HG03565 (cell line): ENCODE measurements around the gene SLC25A20.

ENCODE experiments used
- ATAC-seq: cut with Tn5 transposase; IDR thresholded peaks from one replicate; pipeline ENCODE4 v1.9.1; 2021; ENCODE audit warnings: mild to moderate bottlenecking, moderate library complexity; ENCODE audit not compliant: unreplicated experiment

The SLC25A20 gene

DNA sequence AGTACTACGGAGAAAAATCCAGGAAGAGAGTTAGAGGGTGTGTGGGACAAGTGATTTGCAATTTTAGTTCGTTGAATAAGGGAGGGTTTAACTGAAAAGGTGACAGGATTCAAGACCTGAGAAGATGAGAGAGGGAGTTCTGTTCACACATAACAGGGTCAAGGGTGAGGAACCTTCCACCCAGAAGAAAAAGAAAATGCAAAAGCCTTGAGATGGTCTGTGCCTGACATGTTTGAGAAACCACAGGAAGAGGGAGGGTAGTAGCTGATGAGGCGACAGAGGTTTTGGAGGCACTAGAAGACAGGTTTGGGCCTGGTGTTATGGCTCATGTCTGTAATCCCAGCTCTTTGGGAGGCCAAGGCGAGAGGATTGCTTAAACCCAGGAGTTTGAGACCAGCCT is 591 bp upstream of the SLC25A20 start:
- no peak for ATAC-seq

GRCh38 chr3:48897460-48898376 is 964 bp downstream of the SLC25A20 start:
- no peak for ATAC-seq

DNA sequence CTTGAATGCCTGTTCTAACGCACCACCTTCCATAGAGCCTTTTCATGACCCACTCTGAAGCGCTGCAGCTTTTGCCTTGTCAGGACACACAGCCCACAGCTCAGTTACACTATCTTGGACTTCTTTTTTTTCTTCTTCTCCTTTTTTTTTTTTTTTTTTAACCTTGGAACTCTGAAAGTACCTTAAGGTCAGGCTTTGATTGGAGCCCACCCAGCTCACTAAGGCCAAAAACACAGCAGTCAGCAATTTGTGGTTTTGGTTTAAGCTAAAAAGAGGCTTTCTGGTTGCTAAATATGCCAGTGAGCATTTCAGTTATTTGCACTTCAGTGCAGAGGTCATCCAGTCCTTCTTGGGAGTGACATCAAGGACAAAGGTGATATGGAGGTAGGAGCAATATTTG is 1.7 kb downstream of the SLC25A20 start:
- no peak for ATAC-seq

DNA sequence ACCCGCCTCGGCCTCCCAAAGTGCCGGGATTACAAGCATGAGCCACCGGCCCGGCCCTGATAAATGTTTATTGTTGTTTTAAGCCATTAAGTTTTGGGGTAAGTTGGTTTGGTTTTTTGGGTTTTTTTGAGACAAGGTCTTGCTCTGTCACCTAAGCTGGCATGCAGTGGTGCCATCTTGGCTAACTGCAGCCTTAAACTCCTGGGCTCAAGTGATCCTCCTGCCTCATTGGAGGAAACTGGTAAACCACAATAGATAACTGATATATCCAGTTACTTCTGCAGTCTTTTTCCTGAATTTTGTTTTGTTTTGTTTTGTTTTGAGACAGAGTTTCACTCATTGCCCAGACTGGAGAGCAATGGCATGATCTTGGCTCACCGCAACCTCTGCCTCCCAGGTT is 4.2 kb downstream of the SLC25A20 start:
- no peak for ATAC-seq

DNA sequence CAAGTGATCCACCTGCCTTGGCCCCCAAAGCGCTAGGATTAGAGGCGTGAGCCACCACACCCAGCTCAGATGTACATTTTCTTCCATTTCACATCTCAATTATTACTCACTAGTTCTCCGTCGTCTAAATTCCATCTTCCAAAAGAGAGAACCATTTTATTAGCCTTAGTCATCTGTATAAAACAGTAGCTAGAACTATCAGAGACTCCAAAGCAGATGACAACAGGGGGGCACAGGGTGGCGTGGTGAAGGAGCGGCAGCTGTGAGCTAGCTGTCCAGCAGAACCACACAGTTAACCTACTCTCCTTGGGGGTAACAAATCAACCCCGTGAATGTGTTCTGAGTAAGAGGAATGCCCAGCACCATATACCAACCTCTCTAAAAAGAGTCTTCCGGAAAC is 7.1 kb downstream of the SLC25A20 start:
- ATAC-seq = no peak

DNA sequence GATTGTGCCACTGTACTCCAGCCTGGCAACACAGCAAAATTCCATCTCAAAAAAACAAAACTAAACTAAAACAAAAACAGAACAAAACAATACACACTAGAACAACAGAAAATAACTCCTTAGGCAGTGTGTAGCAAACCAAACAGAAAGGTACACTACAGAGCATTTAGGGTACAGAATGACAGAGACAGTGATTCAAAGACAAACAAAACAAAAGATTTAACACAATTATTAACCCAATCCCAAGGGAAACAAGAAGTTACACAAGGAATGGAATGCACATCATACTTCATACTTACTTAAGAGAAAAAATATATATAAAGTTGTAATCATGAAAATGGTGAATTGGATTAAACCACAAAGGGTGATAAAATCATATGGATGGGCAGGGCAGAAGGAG is 12.9 kb downstream of the SLC25A20 start:
- no peak for ATAC-seq

GRCh38 chr3:48881652-48882114 is 17.0 kb downstream of the SLC25A20 start:
- ATAC-seq = no peak

GRCh38 chr3:48881006-48881405 is 17.7 kb downstream of the SLC25A20 start:
- no peak for ATAC-seq

GRCh38 chr3:48879994-48880377 is 18.7 kb downstream of the SLC25A20 start:
- ATAC-seq = no peak

- ATAC-seq = no peak
Observed at GRCh38 chr3:48879307-48879993, 19.2 kb downstream of the SLC25A20 start.

DNA sequence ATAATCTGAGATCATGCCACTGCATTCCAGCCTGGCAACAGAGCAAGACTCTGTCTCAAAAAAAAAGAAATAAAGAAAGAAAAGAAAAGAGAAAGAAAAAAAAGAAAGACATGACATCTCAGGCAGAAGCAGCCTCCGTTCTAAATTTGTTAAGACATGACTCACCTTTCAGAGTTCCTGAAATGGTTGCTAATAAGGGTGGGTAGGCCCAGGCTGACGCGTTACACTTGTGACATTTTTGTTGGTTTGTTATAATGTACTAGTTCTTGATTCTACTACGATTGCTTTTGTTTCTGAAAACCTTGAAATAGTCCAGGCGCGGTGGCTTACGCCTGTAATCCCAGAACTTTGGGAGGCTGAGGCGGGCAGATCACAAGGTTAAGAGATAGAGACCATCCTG is 21.0 kb downstream of the SLC25A20 start:
- ATAC-seq = no peak

DNA sequence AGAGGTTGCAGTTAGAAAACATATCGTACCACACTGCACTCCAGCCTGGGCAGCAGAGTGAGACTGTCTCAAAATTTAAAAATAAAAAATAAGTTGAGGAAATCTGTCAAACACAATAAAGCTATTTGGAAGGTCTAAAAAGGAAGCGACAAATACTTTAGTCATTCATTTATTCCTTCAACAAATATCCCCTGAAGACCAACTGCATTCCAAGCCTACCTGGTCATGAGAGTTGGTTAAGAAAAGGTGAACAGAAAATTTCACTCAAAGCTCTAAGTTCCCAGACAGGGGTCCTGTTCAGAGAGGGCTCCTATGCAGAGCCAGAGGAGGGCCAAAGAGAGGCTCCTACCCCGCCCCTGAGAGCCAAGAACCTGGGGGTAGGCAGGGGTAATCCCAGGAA is 35.6 kb downstream of the SLC25A20 start:
- no peak for ATAC-seq

DNA sequence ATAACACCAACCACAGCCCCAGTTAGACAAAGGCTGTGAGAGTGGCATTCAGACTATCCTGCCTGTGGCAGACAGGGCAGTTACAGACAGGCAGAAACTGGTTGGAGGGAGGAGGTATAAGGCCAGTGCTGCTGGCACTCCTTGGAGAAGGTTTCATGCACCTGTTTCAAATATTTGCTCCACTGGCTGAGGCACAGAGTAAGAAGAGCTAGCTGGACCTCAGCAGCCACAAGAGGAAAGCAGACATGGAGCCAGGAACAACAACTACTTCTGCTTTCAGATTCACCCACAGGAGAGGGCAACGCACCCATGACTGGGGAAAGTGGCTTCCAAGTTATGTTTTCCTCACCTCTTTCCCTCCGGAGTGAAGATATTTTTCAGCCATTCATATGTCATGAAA is 39.5 kb downstream of the SLC25A20 start:
- ATAC-seq = no peak

DNA sequence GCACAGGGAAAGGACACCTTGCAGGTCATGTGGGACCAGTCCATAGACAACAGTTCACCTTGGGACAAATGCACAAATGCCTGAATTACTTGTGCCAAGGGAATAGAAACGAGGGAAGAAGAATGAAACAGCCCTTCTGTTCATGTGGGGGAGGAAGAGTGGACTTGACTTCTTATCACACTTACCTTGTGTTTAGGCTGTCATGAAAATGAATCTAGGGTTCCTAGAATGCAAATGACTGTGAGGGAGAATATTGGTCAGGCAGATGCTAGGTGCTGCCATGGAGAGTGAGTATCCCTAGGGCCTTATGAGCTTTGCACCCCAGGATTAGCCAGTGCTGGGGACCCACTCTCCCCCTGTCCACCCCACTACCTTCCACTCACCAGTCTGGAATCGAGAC is 40.0 kb downstream of the SLC25A20 start:
- ATAC-seq = no peak

GRCh38 chr3:48857641-48858040 is 41.0 kb downstream of the SLC25A20 start:
- ATAC-seq = no peak

DNA sequence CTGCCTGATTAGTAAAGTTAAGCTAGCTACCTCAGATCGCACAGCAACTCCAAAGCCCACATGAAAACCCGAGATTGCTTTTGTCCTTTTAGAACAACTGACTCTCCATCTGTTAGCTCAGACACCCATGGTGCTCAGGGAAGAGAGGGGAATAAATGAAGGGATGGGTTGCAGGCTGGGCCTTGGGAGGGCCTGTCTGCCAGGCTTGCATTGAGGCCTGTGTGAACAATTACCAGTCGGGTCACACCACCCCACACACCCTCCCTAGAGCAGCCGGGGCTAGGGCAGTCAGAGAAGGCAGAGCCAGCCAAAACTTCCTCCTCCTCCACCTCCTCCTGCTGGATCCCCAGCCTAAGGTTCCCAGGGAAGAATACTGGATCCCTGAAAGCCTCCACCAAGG is 42.2 kb downstream of the SLC25A20 start:
- no peak for ATAC-seq

- no peak for ATAC-seq
Observed at GRCh38 chr3:48855681-48856447, 42.8 kb downstream of the SLC25A20 start.

DNA sequence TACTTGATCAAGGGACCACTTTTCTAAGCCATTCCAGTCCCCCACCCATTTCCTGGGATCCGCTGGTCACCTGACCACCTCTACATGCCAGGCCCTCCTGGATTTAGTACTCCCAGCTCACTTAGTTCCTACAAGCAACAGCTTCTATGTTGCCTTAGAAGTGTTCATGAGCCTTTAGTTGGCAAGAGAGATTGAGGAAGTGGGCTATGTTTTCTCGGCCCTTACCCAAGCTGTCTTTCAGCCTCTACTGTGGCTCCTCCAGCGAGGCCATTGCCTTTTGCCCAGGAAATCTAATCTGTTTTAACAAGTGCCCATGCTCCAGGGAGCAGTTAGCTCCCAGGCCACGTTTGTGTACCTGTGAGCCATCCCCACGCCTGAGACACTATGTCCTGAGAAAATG is 46.5 kb downstream of the SLC25A20 start:
- ATAC-seq = no peak

DNA sequence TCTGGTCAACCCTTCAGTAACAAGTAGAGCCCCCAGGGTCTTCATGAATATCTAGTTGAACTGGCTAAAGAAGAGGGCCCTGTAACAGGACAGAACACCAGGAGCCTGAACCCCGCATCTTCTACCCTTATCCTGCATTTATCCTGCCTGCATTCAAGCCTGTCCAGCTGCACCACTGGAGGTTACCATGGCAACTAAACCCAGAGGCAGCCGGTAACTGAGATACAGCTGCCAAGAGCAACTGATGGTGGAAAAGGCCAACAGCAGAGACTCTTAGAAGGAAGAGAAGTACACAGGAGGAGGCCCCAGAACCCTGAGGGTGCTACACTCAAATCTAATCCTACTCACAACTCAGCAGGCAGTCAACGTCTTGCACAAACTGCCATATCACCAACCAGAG is 47.3 kb downstream of the SLC25A20 start:
- ATAC-seq = no peak

- no peak for ATAC-seq
Observed at GRCh38 chr3:48848816-48849515, 49.7 kb downstream of the SLC25A20 start.
